Lung (tissue), 12 donors: ENCODE results near the gene STXBP6. TPM values are rescaled to one million over a fixed set of nuclear protein-coding genes. Genes with fewer than 3 reads are reported as not detected.
A peak's percentile ranks its signal among the peaks of the same experiment; 100 is the strongest.

Source experiments
- ATAC-seq: fragments of 200-7000 bp; cut with Tn5 transposase; one replicate; pipeline ENCODE4 v1.9.1; 2020; ENCODE audit warnings: moderate number of reproducible peaks; ENCODE audit not compliant: insufficient read depth, low FRiP score
- DNase-seq, 3 donors: peaks; one replicate each; pipeline ENCODE4 v3.0.0-alpha.2; 2013 to 2017
- H3K27ac ChIP-seq, 2 donors: one replicate each; pipeline ENCODE4 v1.5.1; 2013; ENCODE audit warnings: mild to moderate bottlenecking in 2 of 2, moderate library complexity in 2 of 2, control low read depth in 1 of 2, inconsistent platforms in 1 of 2, low read depth in 1 of 2, low read length in 1 of 2
- H3K27me3 ChIP-seq, 3 donors: one replicate each; pipeline ENCODE4 v1.5.1; 2013; ENCODE audit warnings: low read length in 2 of 3; ENCODE audit not compliant: control insufficient read depth in 3 of 3, insufficient read depth in 3 of 3
- H3K36me3 ChIP-seq, 4 donors: one replicate each; pipeline ENCODE4 v1.5.1; 2013; ENCODE audit warnings: low read length in 4 of 4, mild to moderate bottlenecking in 1 of 4, moderate library complexity in 1 of 4; ENCODE audit not compliant: control insufficient read depth in 4 of 4, insufficient read depth in 4 of 4
- H3K4me1 ChIP-seq, 5 donors: one replicate each; pipeline ENCODE4 v1.5.1; 2013; ENCODE audit warnings: low read length in 5 of 5, mild to moderate bottlenecking in 2 of 5, moderate library complexity in 1 of 5; ENCODE audit not compliant: control insufficient read depth in 5 of 5, insufficient read depth in 5 of 5
- H3K4me3 ChIP-seq: one replicate; pipeline ENCODE4 v1.5.1; 2013; ENCODE audit warnings: mild to moderate bottlenecking, control low read depth, moderate library complexity
- H3K9ac ChIP-seq, 2 donors: one replicate each; pipeline ENCODE4 v1.5.1; 2013; ENCODE audit warnings: low read length in 2 of 2, control low read depth in 1 of 2; ENCODE audit not compliant: insufficient read depth in 1 of 2
- H3K9me3 ChIP-seq, 4 donors: one replicate each; pipeline ENCODE4 v1.5.1; 2013; ENCODE audit warnings: low read length in 3 of 4, mild to moderate bottlenecking in 1 of 4, moderate library complexity in 1 of 4; ENCODE audit not compliant: control insufficient read depth in 4 of 4, insufficient read depth in 3 of 4
- CTCF ChIP-seq: IDR thresholded peaks from 2 replicates; pipeline ENCODE4 v1.5.1; 2012; ENCODE audit warnings: mild to moderate bottlenecking; ENCODE audit errors: control extremely low read depth, extremely low read depth
- WGBS, 2 donors: extraction: QIAGEN DNeasy Blood & Tissue Kit; methylation state at CpG; one replicate each; pipeline ENCODE4 v1.1.7; 2013; 5-methylcytosine and 5-hydroxymethylcytosine counted together
- polyA plus RNA-seq, 2 donors: library from polyadenylated mRNA; stranded (reverse); fragments of 200-250 nt; gene quantifications; one replicate each; pipeline ENCODE4 v1.2.1, GENCODE V29; 2013
- total RNA-seq, 2 donors: library from RNA; depleted of rRNA in 1 of 2; stranded (reverse); fragments of >200 nt in 1 of 2; gene quantifications; one replicate each; pipeline ENCODE4 v1.2.1, GENCODE V29; 2014 to 2021
- donor health status: control.
- donor health status: control.
- donor health status: Bipolar disorder and iron deficiency.
- donor health status: healthy.
- donor health status: DM: yes; HTN: yes; CAD: no.

The STXBP6 gene
- total and polyA plus RNA-seq, 4 donors, result 9.3 to 42.5 (median 10.5) TPM

- Histone ChIP-seq H3K4me3 (no peak overlapping the region), H3K27ac (peak overlapping the region in 1 of 2 donors; percentile 69), H3K9ac (no peak overlapping the region), H3K4me1 (peaks cover 4 to 34% (median 23%) of the 10 kb centered on the region in 5 donors), H3K9me3 (peaks cover 0 to 2% (median 0%) of the 10 kb centered on the region in 4 donors), H3K36me3 (peaks cover 0 to 5% (median 3%) of the 10 kb centered on the region in 4 donors), H3K27me3 (no peaks in the 10 kb centered on the region)
- no peak for TF ChIP-seq CTCF
- WGBS, 2 donors, result 28 to 42% methylated on average over 2 of the region's 2 CpGs
- ATAC-seq (no peak), DNase-seq (peak in 1 of 3 donors; percentile 31)
Measured at GRCh38 chr14:25041898-25042297, 8.0 kb downstream of the STXBP6 start.

GRCh38 chr14:25041484-25041883, 8.5 kb downstream of the STXBP6 start:
- no peak for TF ChIP-seq CTCF
- no peak overlapping the region for H3K4me3 ChIP-seq
- WGBS, 2 donors, result 65 to 83% methylated on average over 4 of the region's 4 CpGs
- DNase-seq, result peak in 2 of 3 donors; percentile 29 to 33
- H3K9me3 ChIP-seq, result no peaks in the 10 kb centered on the region
- H3K27me3 ChIP-seq, result no peaks in the 10 kb centered on the region
- H3K27ac ChIP-seq, result peak overlapping the region in 1 of 2 donors; percentile 69
- peaks cover 0 to 5% (median 3%) of the 10 kb centered on the region in 4 donors for H3K36me3 ChIP-seq
- H3K9ac ChIP-seq, result peak overlapping the region in 1 of 2 donors; percentile 54
- ATAC-seq, result no peak
- H3K4me1 ChIP-seq, result peaks cover 4 to 31% (median 19%) of the 10 kb centered on the region in 5 donors

- WGBS, 2 donors, result 96 to 97% methylated on average over 5 of the region's 5 CpGs
- Histone ChIP-seq H3K9ac (no peak overlapping the region), H3K27ac (no peak overlapping the region)
Measured at GRCh38 chr14:25039933-25040332, 10.0 kb downstream of the STXBP6 start.

More at GRCh38 chr14:25039933-25040332, 10.0 kb downstream of the STXBP6 start:
- Histone ChIP-seq H3K36me3 (peaks cover 0 to 5% (median 3%) of the 10 kb centered on the region in 4 donors), H3K9me3 (no peaks in the 10 kb centered on the region), H3K4me3 (no peak overlapping the region), H3K4me1 (peaks cover 4 to 36% (median 15%) of the 10 kb centered on the region in 5 donors), H3K27me3 (no peaks in the 10 kb centered on the region)
- TF ChIP-seq CTCF, result no peak
- DNase-seq (no peak), ATAC-seq (no peak)
